IPS-20b (cell line): Measurements from ENCODE around the gene SPARC.

Source experiments
- H3K27ac ChIP-seq: one replicate; pipeline ENCODE4 v1.5.1; 2013; ENCODE audit warnings: low read length
- H3K27me3 ChIP-seq: 2 replicates; pipeline ENCODE4 v1.6.1; 2013; ENCODE audit warnings: mild to moderate bottlenecking, low read length, inconsistent platforms; ENCODE audit not compliant: insufficient read depth
- H3K36me3 ChIP-seq: 2 replicates; pipeline ENCODE4 v1.6.1; 2013; ENCODE audit warnings: low read depth, mild to moderate bottlenecking, inconsistent platforms, low read length, moderate library complexity; ENCODE audit not compliant: insufficient read depth
- H3K4me1 ChIP-seq: 2 replicates; pipeline ENCODE4 v1.6.1; 2013; ENCODE audit warnings: mild to moderate bottlenecking, control low read depth, inconsistent platforms, low read length, moderate library complexity; ENCODE audit not compliant: insufficient read depth
- H3K4me3 ChIP-seq: 2 replicates; pipeline ENCODE4 v1.5.1; 2013; ENCODE audit warnings: mild to moderate bottlenecking, low read length, inconsistent platforms
- H3K9ac ChIP-seq: 2 replicates; pipeline ENCODE4 v1.6.1; 2013; ENCODE audit warnings: low read depth, mild to moderate bottlenecking, inconsistent platforms, low read length, moderate library complexity
- H3K9me3 ChIP-seq: 2 replicates; pipeline ENCODE4 v1.6.1; 2013; ENCODE audit warnings: mild to moderate bottlenecking, low read depth, low read length, inconsistent platforms; ENCODE audit not compliant: insufficient read depth

SPARC gene

DNA sequence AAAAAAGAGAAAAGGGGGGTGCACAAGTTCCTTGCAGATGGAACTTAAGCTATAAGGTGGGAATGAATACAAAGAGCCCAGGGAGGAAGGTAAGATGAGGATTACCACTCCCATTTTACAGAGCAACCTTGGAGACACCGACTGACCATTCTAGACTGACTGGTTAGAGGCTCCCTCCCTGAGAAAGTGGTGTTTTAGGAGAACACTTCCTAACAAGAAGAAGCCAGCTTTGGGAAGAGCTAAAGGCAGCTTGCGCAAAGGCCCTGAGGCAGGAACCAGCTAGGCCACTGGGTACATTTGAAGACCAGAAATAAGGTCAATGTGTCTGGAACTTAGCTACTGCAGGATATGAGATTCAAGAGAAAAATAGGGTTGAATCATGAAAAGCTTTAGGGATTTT, 38.6 kb downstream of the SPARC start:
- no peaks in the 10 kb centered on the region for H3K27me3 ChIP-seq
- H3K9ac ChIP-seq = no peak overlapping the region

DNA sequence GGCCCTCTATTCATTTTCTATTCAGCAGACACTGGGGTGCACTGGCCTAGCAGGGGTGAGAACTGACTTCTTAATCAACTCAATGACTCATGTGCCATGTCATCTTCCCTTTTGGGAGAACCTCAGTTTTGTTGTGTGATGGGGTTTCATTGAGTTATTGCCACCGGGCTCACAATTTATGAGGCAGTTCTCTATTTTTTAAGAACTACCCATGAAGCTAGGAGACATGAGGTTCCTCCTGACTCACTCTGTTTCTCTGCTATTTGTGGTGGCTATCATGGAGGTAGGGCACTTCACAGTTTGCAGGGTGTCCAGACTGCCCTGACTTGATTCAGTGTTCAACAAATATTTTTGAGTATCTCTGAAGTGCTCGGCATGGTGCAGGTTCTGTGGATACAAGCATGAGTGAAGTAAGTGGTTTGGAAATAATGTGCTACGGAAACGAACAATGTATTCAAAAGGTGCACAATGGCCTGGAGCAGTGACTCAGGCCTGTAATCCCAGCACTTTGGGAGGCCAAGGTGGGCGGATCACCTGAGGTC, 39.3 kb downstream of the SPARC start:
- no peaks in the 10 kb centered on the region for H3K9me3 ChIP-seq
- no peak overlapping the region for H3K9ac ChIP-seq
- H3K27me3 ChIP-seq = no peaks in the 10 kb centered on the region
- no peaks in the 10 kb centered on the region for H3K36me3 ChIP-seq
- no peak overlapping the region for H3K27ac ChIP-seq
- no peak overlapping the region for H3K4me3 ChIP-seq
- no peaks in the 10 kb centered on the region for H3K4me1 ChIP-seq

More for the DNA sequence above, 38.6 kb downstream of the SPARC start:
- no peak overlapping the region for H3K27ac ChIP-seq
- no peak overlapping the region for H3K4me3 ChIP-seq
- H3K9me3 ChIP-seq = no peaks in the 10 kb centered on the region
- H3K4me1 ChIP-seq = no peaks in the 10 kb centered on the region
- no peaks in the 10 kb centered on the region for H3K36me3 ChIP-seq

DNA sequence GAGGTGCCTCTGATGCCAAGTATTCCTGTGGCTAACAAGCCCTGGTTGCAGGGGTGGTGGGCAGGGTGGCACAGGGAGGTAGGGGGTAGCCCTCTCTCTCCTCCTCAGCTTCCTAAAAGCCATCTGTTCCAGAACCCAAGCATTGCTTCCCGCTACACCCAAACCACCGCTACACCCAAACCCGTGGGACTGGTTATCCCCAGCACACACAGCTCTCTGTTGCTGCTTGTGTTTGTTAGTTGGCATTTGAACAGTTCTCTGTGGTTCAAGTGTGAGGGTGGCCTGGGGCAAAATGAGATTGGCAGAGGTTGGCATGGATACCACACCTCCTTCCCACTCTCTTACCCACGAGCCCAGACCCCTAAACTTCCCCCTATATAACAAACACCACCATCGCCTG, 40.4 kb downstream of the SPARC start:
- Histone ChIP-seq H3K4me3 (no peak overlapping the region), H3K27me3 (no peaks in the 10 kb centered on the region), H3K36me3 (no peaks in the 10 kb centered on the region), H3K4me1 (no peaks in the 10 kb centered on the region), H3K27ac (no peak overlapping the region), H3K9ac (no peak overlapping the region), H3K9me3 (no peaks in the 10 kb centered on the region)

DNA sequence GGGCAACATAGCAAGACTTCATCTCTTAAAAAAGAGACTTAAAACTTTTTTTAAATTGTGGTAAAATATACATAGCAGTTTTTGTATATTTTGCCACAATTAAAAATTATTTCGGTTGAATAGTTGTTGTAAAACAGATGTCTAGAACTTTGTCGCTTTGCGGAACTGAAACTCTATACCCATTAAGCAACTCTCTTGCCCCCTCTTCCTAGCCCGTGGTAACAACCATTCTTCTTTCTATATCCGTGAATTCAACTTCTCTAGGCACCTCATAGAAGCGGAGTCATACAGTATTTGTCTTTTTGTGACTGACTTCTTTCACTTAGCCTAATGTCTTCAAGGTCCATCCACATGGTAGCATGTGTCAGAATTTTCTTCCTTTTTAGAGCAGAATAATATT, 43.3 kb downstream of the SPARC start:
- no peaks in the 10 kb centered on the region for H3K9me3 ChIP-seq
- H3K27me3 ChIP-seq = peaks cover 9% of the 10 kb centered on the region; the same call in 1 of the 2 replicates
- H3K36me3 ChIP-seq = no peaks in the 10 kb centered on the region
- no peaks in the 10 kb centered on the region for H3K4me1 ChIP-seq
- no peak overlapping the region for H3K4me3 ChIP-seq
- no peak overlapping the region for H3K9ac ChIP-seq
- H3K27ac ChIP-seq = no peak overlapping the region

DNA sequence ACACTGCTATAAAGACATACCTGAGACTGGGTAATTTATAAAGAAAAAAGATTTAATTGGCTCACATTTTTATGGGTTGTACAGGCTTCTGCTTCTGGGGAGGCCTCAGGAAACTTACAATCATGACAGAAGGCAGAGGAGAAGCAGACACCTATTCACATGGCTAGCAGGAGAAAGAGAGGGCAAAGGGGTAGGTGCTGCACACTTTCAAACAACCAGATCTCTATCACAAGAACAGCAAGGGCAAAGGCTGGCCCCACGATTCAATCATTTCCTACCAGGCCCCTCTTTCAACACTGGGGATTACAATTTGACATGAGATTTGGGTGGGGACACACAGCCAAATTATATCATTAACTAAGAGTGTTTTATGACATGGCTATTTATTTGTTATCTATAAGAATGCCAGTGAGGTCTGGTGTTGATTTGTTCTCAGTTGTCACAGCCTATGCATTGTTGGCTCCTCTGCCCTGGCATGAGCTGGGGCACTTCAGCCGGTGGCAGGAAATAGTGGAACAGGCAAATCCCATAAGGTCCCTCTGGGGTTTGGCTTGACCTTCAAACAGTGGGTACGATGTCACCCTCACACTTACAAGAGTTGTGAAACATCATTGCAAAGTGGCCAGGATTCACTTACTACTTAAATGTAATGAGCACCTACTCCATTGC, 44.1 kb downstream of the SPARC start:
- Histone ChIP-seq H3K36me3 (no peaks in the 10 kb centered on the region), H3K4me1 (peaks cover 4% of the 10 kb centered on the region; the same call in 1 of the 2 replicates), H3K27ac (no peak overlapping the region), H3K9ac (no peak overlapping the region), H3K4me3 (no peak overlapping the region), H3K9me3 (no peaks in the 10 kb centered on the region), H3K27me3 (peaks cover 16% of the 10 kb centered on the region; the same call in 1 of the 2 replicates)

DNA sequence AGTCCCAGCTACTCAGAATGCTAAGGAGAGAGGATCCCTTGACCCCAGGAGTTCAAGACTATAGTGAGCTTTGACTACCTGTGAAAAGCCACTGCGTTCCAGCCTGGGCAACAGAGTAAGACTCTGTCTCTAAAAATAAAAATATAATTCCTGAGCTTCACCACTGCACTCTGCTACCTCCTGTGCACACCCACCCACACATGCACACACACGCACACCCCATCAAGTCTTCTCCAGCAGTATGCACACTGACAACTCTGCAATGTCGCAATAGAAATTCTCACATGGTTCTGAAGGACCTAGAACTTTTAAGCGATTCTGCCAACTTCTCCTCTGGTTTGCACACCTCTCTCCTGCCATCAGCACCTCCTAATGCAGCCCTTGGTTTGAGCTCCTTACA, 48.1 kb downstream of the SPARC start:
- no peaks in the 10 kb centered on the region for H3K36me3 ChIP-seq
- no peak overlapping the region for H3K9ac ChIP-seq
- no peaks in the 10 kb centered on the region for H3K9me3 ChIP-seq
- H3K4me3 ChIP-seq = no peak overlapping the region
- H3K27me3 ChIP-seq = peaks cover 31% of the 10 kb centered on the region; the same call in 1 of the 2 replicates
- no peak overlapping the region for H3K27ac ChIP-seq
- H3K4me1 ChIP-seq = peaks cover 4% of the 10 kb centered on the region; the same call in 1 of the 2 replicates

DNA sequence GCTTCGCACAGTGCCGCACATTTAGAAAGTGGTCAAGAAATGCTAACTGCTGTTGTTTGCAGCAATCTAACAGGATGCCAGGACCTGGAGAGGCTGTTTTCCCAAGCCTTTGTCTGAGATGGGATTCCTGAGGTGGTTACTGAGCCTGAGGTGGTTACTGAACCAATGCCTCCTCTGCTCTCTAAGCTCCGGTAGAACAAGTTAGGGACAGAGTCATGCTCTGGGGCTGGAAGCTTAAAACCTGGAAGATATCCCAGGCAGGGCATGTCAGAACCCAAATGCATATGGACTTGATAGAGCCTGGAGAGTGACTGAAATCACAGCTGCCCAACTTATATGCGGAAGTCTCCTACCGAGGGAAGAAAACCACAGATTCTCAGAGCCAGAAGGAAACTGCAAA, 49.0 kb downstream of the SPARC start:
- H3K4me1 ChIP-seq = peaks cover 4% of the 10 kb centered on the region; the same call in 1 of the 2 replicates
- H3K9me3 ChIP-seq = no peaks in the 10 kb centered on the region
- H3K36me3 ChIP-seq = no peaks in the 10 kb centered on the region
- no peak overlapping the region for H3K27ac ChIP-seq
- no peak overlapping the region for H3K4me3 ChIP-seq
- no peak overlapping the region for H3K9ac ChIP-seq
- peaks cover 31% of the 10 kb centered on the region; the same call in 1 of the 2 replicates for H3K27me3 ChIP-seq

DNA sequence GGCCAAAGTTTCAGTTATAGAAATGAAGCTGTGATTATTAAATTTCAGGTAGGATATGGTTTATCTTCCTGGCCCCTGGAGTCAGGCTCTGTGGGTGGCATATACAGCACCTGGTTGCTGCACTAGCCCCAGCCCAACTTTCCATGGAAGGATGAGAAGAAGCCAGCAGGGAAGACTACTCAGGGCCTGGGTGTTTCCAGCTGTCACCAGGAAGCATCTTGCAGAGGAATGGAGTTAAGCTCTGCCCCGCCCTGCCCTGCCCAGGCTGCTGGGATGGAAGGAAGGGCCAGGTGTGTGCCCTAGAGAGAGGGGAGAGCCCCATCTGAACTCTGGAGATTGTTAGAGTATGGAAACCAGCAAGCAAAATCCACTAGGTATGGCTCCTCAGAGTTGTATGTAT, 52.8 kb downstream of the SPARC start:
- no peaks in the 10 kb centered on the region for H3K36me3 ChIP-seq
- no peak overlapping the region for H3K4me3 ChIP-seq
- H3K27me3 ChIP-seq = peaks cover 28% of the 10 kb centered on the region; the same call in 1 of the 2 replicates
- H3K27ac ChIP-seq = no peak overlapping the region
- no peak overlapping the region for H3K9ac ChIP-seq
- peaks cover 4% of the 10 kb centered on the region; the same call in 1 of the 2 replicates for H3K4me1 ChIP-seq
- H3K9me3 ChIP-seq = no peaks in the 10 kb centered on the region

DNA sequence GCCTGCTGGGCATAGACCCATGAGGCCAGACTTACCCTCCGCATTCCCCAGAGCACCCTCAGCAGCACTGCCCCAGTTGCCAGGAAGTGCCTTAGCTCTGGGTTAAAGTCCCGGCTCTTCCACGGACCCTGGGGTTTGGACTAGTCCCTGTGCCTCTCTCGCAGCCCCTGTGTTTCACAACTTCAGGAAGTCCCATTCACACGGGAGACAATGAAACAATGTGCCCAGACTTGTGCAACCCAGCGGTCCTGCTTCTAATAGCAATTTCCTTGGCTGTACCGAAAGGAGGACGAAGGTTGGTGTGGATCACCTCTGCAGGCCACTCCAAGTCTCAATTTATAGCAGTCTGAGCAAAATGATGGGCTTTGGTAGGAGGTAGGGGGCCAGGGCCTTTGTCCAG, 53.8 kb downstream of the SPARC start:
- Histone ChIP-seq H3K9me3 (no peaks in the 10 kb centered on the region), H3K9ac (no peak overlapping the region), H3K36me3 (no peaks in the 10 kb centered on the region), H3K27ac (no peak overlapping the region), H3K27me3 (peaks cover 18% of the 10 kb centered on the region; the same call in 1 of the 2 replicates), H3K4me3 (no peak overlapping the region), H3K4me1 (peaks cover 3% of the 10 kb centered on the region; the same call in 1 of the 2 replicates)

DNA sequence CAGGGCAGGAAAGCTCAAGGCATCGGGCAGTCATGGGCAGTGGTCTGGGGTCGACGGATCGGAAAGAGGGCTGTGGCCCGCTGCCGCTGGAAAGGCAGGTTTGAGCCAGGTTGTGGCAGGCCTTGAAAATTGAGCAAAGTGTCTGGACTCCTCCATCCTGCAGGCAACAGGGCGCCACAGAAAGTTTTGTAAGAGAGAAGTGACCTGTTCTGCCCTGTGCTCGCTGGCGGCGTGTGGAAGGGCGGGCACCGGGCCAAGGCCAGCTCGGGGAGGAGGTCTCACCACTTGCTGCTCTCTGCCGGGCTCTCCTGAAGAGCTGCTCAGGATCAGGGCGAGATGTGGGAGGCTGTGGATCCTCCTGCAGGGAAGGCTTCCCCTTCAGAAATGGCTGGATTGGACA, 54.2 kb downstream of the SPARC start:
- Histone ChIP-seq H3K4me3 (no peak overlapping the region), H3K4me1 (no peaks in the 10 kb centered on the region), H3K9ac (no peak overlapping the region), H3K9me3 (no peaks in the 10 kb centered on the region), H3K27me3 (peaks cover 15% of the 10 kb centered on the region; the same call in 1 of the 2 replicates), H3K36me3 (no peaks in the 10 kb centered on the region), H3K27ac (no peak overlapping the region)

DNA sequence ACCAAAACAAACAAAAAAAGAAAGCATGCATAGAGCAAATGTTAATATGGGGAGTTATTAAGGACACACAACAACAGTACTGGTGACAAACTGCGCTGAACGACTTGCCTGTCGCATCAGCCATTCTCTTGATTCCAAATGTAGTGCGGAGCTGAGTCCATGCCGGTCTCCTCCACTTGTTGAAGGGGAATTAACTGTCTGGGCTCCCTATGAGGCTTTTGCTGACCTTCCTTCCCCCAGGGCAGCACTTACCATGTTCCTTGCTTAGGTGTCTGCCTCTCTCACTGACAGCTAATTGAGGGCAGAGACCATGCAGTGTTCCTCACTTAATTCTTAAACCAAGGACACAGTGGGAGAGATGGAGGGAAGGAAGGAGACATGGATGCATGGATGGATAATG, 54.8 kb downstream of the SPARC start:
- Histone ChIP-seq H3K27me3 (peaks cover 14% of the 10 kb centered on the region; the same call in 1 of the 2 replicates), H3K27ac (no peak overlapping the region), H3K4me3 (no peak overlapping the region), H3K4me1 (no peaks in the 10 kb centered on the region), H3K9me3 (no peaks in the 10 kb centered on the region), H3K36me3 (no peaks in the 10 kb centered on the region), H3K9ac (no peak overlapping the region)

DNA sequence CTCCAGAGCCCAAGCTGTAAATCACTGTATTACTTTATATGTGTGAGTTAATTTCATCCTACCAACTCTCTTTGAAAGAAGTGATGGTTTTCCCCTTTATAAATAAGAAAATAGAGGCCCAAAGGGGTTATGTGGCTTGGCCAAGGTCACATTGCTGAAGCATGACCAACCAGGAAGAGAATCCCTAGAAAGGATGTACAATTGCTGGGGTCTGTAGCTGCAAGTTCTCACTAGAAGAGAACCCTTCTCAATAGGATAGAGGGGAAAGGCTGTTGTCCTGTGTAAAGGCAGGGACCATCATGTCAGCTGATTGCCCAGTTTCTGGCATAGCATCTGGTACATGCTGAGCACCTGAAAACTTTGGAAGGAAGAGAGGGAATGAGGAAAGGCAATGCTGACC, 56.6 kb downstream of the SPARC start:
- Histone ChIP-seq H3K27me3 (peaks cover 1% of the 10 kb centered on the region; the same call in 1 of the 2 replicates), H3K4me1 (no peaks in the 10 kb centered on the region), H3K27ac (no peak overlapping the region), H3K9me3 (no peaks in the 10 kb centered on the region), H3K36me3 (no peaks in the 10 kb centered on the region), H3K9ac (no peak overlapping the region), H3K4me3 (no peak overlapping the region)
